GM20431 (cell line): ENCODE measurements around the gene ADM2.

Experiments used
- in situ Hi-C: fragments of 300-500 bp; cut with MseI, MboI; formaldehyde crosslinking; loops from one replicate; pipeline ENCODE4 v1.15.0; 2020; ENCODE audit warnings: low sequenced_read_pairs; ENCODE audit not compliant: unreplicated experiment

ADM2 gene

GRCh38 chr22:50445071-50445879 lies 36.1 kb upstream of the ADM2 start:
- in situ Hi-C loops: no loop called here

DNA sequence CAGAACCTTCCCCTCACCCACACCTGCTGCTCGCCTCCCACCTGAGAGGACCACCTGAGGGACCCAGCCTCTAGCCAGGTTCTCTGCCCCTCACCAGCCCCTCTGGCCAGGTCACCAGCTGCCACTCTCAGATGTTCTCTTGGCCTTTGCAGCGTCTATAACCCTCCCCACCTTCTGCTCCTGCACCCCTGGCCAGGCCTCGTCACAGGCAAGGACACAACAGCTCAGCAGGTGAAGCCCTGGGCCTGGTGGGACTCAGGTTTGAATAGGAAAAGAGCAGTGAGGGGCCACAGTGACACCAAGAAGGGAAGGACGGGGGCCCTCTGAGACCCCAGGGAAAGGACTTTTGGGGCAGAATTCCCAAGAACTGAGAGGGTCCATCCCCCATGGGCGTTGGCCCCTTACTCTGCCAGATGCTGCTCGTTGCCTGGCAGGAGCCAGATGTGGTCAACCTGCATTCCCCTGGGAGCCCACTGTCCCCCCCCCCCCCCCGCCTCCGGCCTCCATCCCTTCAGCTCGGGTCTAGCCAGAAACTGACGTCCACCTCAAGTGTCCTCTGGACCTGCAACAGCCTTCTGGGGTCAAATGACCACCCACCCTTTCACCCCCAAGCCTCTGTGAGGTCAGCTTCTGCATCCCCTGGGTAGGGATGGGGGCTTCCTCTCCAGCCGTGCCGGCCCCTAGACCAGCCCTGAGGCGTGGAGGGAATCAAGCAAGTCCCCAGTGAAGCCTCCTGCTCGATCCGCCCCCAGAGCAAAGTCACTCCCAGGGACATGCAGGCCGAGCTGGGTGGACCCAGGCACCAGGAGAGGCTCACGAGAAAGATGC lies 35.2 kb upstream of the ADM2 start:
- in situ Hi-C loops: no loop called here

DNA sequence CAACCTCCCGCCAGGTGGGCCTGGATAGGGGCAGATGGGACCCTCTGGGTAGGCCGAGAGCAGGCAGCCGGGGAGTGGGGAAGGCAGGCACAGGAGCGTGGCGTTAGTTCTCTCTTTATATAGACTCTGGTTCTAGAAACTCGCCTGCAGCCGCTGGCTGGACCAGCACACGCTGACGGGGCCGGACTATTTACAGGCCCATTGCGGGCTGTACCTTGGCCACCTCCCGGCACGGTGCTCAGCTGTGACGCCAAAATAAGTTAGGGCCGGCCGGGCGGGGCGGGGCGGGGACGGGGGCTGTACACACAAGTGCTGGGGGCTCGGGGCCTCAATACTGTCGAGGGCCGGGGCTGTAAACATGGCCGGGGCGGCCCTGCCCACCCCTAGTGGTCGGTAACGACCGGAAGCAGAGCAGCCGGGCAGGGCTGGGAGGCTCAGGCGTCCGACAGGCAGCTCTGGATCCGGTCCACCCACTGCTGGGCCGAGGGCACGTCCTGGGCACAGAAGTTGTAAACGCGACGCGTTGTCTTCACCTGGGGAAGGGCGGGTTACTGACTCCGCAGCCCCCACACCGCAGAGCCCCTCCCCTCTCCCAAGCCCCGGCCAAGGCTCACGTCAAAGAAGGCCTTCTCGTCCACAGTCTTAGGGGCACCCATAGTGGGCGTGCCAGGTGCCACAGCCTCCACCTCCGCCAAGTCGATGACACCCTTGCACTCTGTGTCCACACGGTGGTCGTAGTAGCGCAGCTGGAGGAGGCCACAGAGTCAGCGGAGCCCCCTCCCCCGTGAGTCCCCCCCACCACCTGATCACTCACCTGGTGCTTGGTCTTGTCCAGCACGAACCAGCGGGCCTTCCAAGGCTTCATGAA lies 34.4 kb upstream of the ADM2 start:
- in situ Hi-C loops: no loop called here

- in situ Hi-C loops: no loop called here
These were observed 33.5 kb upstream of the ADM2 start for GRCh38 chr22:50447576-50448551.

- in situ Hi-C loops: no loop called here
These were observed 28.7 kb upstream of the ADM2 start for GRCh38 chr22:50452649-50453048.

DNA sequence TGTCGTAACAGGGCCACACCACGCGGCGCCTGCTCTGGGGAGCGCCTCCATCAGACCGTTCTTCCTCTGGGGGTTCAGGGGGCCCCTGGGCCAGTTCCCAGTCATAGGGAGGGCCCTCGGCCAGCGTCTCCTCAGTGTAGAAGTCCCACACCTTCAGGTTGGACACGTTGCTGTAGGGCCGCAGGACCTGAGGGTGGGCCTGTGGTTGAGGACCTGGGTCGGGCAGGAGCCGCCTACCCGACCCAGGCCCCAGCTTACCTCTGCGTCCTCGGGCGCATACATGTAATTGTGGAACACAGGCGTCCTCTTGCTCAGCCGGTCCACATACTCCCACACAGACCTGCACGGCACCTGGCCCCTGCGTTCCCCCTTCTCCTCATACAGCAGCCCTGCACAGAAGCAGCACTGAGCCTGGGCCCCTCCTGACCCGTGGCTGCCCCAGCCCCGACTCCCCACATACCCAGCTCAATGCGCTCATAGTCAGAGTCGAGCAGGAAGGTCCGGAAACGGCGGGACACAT lies 26.7 kb upstream of the ADM2 start:
- in situ Hi-C loops: no loop called here

GRCh38 chr22:50455201-50455600 lies 26.1 kb upstream of the ADM2 start:
- in situ Hi-C loops: no loop called here

- in situ Hi-C loops: no loop called here
These were observed 25.3 kb upstream of the ADM2 start for GRCh38 chr22:50456026-50456425.

DNA sequence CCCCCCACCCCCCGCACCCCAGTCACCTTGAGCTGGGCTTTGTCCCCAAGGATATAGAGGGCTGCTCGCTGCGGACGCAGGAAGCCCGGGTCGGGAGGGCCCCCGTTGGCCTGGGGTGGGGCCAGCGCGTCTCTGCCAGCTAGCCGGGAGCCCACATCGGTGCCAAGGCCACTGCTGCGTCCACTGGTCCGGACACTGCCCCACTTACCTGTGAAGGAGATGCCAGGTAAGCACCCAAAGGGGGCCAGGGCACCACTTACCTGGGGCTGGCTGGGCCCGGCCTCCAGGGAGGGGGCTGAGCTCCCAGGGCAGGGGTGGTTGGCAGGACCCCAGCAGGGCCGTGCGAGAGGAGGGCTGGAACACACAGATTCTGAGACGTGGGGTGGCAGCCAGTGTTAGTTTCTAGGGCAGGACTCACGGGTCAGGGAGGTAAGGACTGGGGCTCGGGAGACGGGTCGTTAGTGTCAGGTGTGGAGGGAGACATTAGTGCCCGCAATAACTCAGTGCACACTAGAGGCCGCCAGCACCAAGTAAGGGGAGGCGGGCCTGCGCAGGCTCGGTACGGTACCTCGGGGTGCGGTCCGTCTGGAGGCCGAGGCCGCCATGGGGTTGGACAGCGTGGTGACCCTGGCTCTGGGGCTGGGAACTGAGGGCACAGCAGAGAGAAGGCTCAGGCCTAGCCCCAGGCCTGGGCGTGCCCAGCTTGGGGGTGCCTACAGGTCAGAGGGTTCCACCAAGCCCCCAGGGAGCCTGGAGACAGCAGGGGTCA lies 24.7 kb upstream of the ADM2 start:
- in situ Hi-C loops: no loop called here

DNA sequence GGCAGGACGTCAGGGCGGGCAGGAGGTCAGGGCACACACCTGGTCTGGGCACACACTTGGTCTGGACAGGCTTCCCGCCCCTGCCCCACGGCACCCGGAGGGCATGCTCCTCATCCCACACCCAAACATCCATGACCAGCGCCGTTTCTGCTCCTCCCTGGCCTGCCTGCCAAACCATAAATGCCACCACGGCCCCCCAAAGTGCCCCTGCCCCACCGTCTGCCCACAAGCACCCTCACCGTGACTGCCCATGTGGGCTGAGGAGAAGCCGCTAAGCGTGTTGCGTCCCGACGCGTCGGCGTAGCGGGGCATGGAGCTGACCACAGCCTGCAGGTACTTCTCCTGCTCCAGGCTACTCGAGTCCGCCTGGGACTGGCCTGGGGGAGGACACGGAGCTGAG lies 22.3 kb upstream of the ADM2 start:
- in situ Hi-C loops: no loop called here

GRCh38 chr22:50459496-50460140 lies 21.7 kb upstream of the ADM2 start:
- in situ Hi-C loops: no loop called here

- in situ Hi-C loops: no loop called here
These were observed 20.4 kb upstream of the ADM2 start for GRCh38 chr22:50460938-50461337.

GRCh38 chr22:50461536-50461935 lies 19.8 kb upstream of the ADM2 start:
- in situ Hi-C loops: no loop called here

- in situ Hi-C loops: no loop called here
These were observed 19.3 kb upstream of the ADM2 start for GRCh38 chr22:50461979-50462540.

- in situ Hi-C loops: no loop called here
These were observed 18.0 kb upstream of the ADM2 start for GRCh38 chr22:50463188-50463900.

- in situ Hi-C loops: no loop called here
These were observed 16.9 kb upstream of the ADM2 start for GRCh38 chr22:50464451-50464850.
